HCT116 (cell line): Measurements from ENCODE around the gene YBX2. TPM values are rescaled to one million over a fixed set of nuclear protein-coding genes. Genes with fewer than 3 reads are reported as not detected.

Source experiments
- ATAC-seq: fragments of 200-7000 bp; cut with Tn5 transposase; 2 replicates; pipeline ENCODE4 v1.9.1; 2020; ENCODE audit warnings: mild to moderate bottlenecking, moderate library complexity
- BruUV-seq: library from RNA; stranded (reverse); fragments of 400-500 nt; replicated peaks from 2 replicates; lab custom pipeline; 2021; lab: Mats Ljungman, UMichigan
- CTCF ChIA-PET: fragments of 300-600 bp; sonication (Branson Sonifier 250); formaldehyde crosslinking; loops from one replicate; lab custom pipeline; 2021; ENCODE audit warnings: antibody characterized with exemption; lab: Charles Lee
- POLR2A ChIA-PET: fragments of 300-600, 350-600 bp; sonication (Branson Sonifier 250); formaldehyde crosslinking; loops from one replicate; lab custom pipeline; 2021; ENCODE audit warnings: antibody characterized with exemption; lab: Charles Lee
- RAD21 ChIA-PET, 2 experiments: fragments of 300-600 bp; sonication (Branson Sonifier 250); formaldehyde crosslinking; loops; one replicate each; lab custom pipeline; 2023; ENCODE audit warnings: low total read pairs in 2 of 2; ENCODE audit not compliant: uncharacterized antibody in 2 of 2, unreplicated experiment in 2 of 2, low non-redundant PET in 1 of 2; lab: Charles Lee
- DNase-seq: peaks from one replicate; pipeline ENCODE4 v3.0.0-alpha.2; 2010; ENCODE audit warnings: low read depth, low spot score
- H2AFZ ChIP-seq: fragments of 200-600 bp; shearing (Covaris generic), sonication (generic); 2 replicates; pipeline ENCODE4 v1.6.1; 2017; ENCODE audit warnings: low read depth, mixed run types, mixed read lengths, antibody characterized with exemption, low read length; ENCODE audit not compliant: poor library complexity, severe bottlenecking
- H3K27ac ChIP-seq: 2 replicates; pipeline ENCODE4 v1.5.1; 2012; ENCODE audit warnings: low read depth, low read length
- H3K27me3 ChIP-seq: fragments of 200-600 bp; sonication (generic); 2 replicates; pipeline ENCODE4 v1.6.1; 2016; ENCODE audit warnings: mixed run types, low read length, mixed read lengths; ENCODE audit not compliant: insufficient read depth
- H3K36me3 ChIP-seq, 2 experiments: fragments of 200-500 bp in 1 of 2; fragments of 200-600 bp in 1 of 2; sonication (Bioruptor generic) in 1 of 2; sonication (generic) in 1 of 2; 2 replicates each; pipeline versions ENCODE4 v1.5.1 to v1.6.1; 2014 to 2016; ENCODE audit warnings: low read length in 2 of 2, inconsistent platforms in 1 of 2, mixed read lengths in 1 of 2, mixed run types in 1 of 2; ENCODE audit not compliant: insufficient read depth in 2 of 2, control insufficient read depth in 1 of 2
- H3K4me1 ChIP-seq, 2 experiments: fragments of 200-600 bp in 1 of 2; sonication (generic) in 1 of 2; 2 replicates each; pipeline versions ENCODE4 v1.5.1 to v1.6.1; 2012 to 2017; ENCODE audit warnings: low read length in 2 of 2, inconsistent platforms in 1 of 2, mild to moderate bottlenecking in 1 of 2, mixed read lengths in 1 of 2, mixed run types in 1 of 2, moderate library complexity in 1 of 2; ENCODE audit not compliant: insufficient read depth in 2 of 2, control insufficient read depth in 1 of 2
- H3K4me2 ChIP-seq: fragments of 200-600 bp; sonication (generic); 2 replicates; pipeline ENCODE4 v1.6.1; 2017; ENCODE audit warnings: mixed run types, low read length, mixed read lengths
- H3K4me3 ChIP-seq, 2 experiments: fragments of 200-600 bp in 1 of 2; sonication (generic) in 1 of 2; replicated peaks in 1 of 2; 2 replicates each; pipeline ENCODE4 v1.5.1; 2011 to 2016; ENCODE audit warnings: low read length in 2 of 2, control low read depth in 1 of 2, low read depth in 1 of 2, mild to moderate bottlenecking in 1 of 2, mixed read lengths in 1 of 2, mixed run types in 1 of 2
- H3K79me2 ChIP-seq: fragments of 200-600 bp; sonication (generic); 2 replicates; pipeline ENCODE4 v1.6.1; 2017; ENCODE audit warnings: mild to moderate bottlenecking, mixed run types, low read length, moderate library complexity, mixed read lengths; ENCODE audit not compliant: insufficient read depth
- H3K9ac ChIP-seq: fragments of 200-600 bp; sonication (generic); 2 replicates; pipeline ENCODE4 v1.6.1; 2016; ENCODE audit warnings: low read length, mixed read lengths
- H3K9me2 ChIP-seq: fragments of 200-600 bp; sonication (generic), shearing (Covaris generic); 2 replicates; pipeline ENCODE4 v1.6.1; 2017; ENCODE audit warnings: mixed run types, mild to moderate bottlenecking, moderate library complexity; ENCODE audit not compliant: insufficient read depth
- H3K9me3 ChIP-seq, 2 experiments: fragments of 200-500 bp in 1 of 2; fragments of 200-600 bp in 1 of 2; sonication (Bioruptor generic) in 1 of 2; sonication (generic) in 1 of 2; 2 replicates each; pipeline ENCODE4 v1.6.1; 2014 to 2017; ENCODE audit warnings: low read length in 2 of 2, mixed read lengths in 2 of 2, inconsistent platforms in 1 of 2, low read depth in 1 of 2, mild to moderate bottlenecking in 1 of 2, mixed run types in 1 of 2, moderate library complexity in 1 of 2; ENCODE audit not compliant: control insufficient read depth in 1 of 2, insufficient read depth in 1 of 2
- H4K20me1 ChIP-seq: fragments of 200-600 bp; sonication (generic), shearing (Covaris generic); 2 replicates; pipeline ENCODE4 v1.6.1; 2017; ENCODE audit warnings: mixed run types, mild to moderate bottlenecking, moderate library complexity; ENCODE audit not compliant: insufficient read depth
- ELF1 ChIP-seq: IDR thresholded peaks from 2 replicates; pipeline ENCODE4 v1.6.1; 2012; ENCODE audit warnings: low read depth, borderline replicate concordance
- EZH2phosphoT487 ChIP-seq: fragments of 200-600 bp; IDR thresholded peaks from 2 replicates; pipeline ENCODE4 v1.6.1; 2018; ENCODE audit warnings: antibody characterized with exemption, borderline replicate concordance
- POLR2AphosphoS5 ChIP-seq: IDR thresholded peaks from 2 replicates; pipeline ENCODE4 v1.6.1; 2011; ENCODE audit warnings: mild to moderate bottlenecking, low read depth, low read length, moderate library complexity
- RAD21 ChIP-seq: IDR thresholded peaks from 2 replicates; pipeline ENCODE4 v1.6.1; 2012; ENCODE audit warnings: low read depth, mild to moderate bottlenecking
- intact Hi-C: fragments of 100-400 bp; cut with micrococcal nuclease; formaldehyde crosslinking; loops from 2 replicates; pipeline ENCODE4 v1.10.0; 2022
- total RNA-seq: library from RNA; stranded (reverse); gene quantifications from one replicate; pipeline ENCODE4 v1.2.1, GENCODE V29; 2021; ENCODE audit not compliant: unreplicated experiment
- TF ChIP-seq, protein P1 (sequence below): IDR thresholded peaks from 2 replicates; pipeline ENCODE4 v1.6.1; 2012; ENCODE audit warnings: low read depth
- TF ChIP-seq, protein P2 (sequence below): IDR thresholded peaks from 2 replicates; pipeline ENCODE4 v1.6.1; 2011; ENCODE audit warnings: mild to moderate bottlenecking, low read length, moderate library complexity; ENCODE audit not compliant: insufficient replicate concordance; ENCODE audit errors: extremely low read depth
- TF ChIP-seq, protein P3 (sequence below), 3 experiments: fragments of 200-600 bp in 1 of 3; sonication (generic) in 1 of 3; IDR thresholded peaks in 2 of 3; conservative IDR thresholded peaks in 1 of 3; 2 replicates each; pipeline ENCODE4 v1.5.1; 2012 to 2017; ENCODE audit warnings: low read depth in 2 of 3, low read length in 2 of 3, antibody characterized with exemption in 1 of 3, borderline replicate concordance in 1 of 3, control low read depth in 1 of 3, mild to moderate bottlenecking in 1 of 3, mixed read lengths in 1 of 3, mixed run types in 1 of 3, moderate library complexity in 1 of 3; ENCODE audit not compliant: insufficient read depth in 1 of 3

The YBX2 gene
- total RNA-seq, 1 experiment from 2014 or later = 2.3 TPM

DNA sequence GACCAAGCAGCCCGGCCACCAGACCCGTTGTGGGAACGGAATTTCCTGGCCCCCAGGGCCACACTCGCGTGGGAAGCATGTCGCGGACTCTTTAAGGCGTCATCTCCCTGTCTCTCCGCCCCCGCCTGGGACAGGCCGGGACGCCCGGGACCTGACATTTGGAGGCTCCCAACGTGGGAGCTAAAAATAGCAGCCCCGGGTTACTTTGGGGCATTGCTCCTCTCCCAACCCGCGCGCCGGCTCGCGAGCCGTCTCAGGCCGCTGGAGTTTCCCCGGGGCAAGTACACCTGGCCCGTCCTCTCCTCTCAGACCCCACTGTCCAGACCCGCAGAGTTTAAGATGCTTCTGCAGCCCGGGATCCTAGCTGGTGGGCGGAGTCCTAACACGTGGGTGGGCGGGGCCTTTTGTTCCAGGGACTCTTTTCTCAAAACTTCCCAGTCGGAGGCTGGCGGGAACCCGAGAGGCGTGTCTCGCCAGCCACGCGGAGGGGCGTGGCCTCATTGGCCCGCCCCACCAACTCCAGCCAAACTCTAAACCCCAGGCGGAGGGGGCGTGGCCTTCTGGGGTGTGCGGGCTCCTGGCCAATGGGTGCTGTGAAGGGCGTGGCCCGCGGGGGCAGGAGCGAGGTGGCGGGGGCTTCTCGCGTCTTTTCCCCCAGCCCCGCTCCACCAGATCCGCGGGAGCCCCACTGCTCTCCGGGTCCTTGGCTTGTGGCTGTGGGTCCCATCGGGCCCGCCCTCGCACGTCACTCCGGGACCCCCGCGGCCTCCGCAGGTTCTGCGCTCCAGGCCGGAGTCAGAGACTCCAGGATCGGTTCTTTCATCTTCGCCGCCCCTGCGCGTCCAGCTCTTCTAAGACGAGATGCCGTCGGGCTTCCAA is 13.1 kb downstream of the YBX2 start, which contains the start of gene SLC2A4 (continued):
- TF ChIP-seq, protein P1, sequence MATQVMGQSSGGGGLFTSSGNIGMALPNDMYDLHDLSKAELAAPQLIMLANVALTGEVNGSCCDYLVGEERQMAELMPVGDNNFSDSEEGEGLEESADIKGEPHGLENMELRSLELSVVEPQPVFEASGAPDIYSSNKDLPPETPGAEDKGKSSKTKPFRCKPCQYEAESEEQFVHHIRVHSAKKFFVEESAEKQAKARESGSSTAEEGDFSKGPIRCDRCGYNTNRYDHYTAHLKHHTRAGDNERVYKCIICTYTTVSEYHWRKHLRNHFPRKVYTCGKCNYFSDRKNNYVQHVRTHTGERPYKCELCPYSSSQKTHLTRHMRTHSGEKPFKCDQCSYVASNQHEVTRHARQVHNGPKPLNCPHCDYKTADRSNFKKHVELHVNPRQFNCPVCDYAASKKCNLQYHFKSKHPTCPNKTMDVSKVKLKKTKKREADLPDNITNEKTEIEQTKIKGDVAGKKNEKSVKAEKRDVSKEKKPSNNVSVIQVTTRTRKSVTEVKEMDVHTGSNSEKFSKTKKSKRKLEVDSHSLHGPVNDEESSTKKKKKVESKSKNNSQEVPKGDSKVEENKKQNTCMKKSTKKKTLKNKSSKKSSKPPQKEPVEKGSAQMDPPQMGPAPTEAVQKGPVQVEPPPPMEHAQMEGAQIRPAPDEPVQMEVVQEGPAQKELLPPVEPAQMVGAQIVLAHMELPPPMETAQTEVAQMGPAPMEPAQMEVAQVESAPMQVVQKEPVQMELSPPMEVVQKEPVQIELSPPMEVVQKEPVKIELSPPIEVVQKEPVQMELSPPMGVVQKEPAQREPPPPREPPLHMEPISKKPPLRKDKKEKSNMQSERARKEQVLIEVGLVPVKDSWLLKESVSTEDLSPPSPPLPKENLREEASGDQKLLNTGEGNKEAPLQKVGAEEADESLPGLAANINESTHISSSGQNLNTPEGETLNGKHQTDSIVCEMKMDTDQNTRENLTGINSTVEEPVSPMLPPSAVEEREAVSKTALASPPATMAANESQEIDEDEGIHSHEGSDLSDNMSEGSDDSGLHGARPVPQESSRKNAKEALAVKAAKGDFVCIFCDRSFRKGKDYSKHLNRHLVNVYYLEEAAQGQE = no peak
- TF ChIP-seq EZH2phosphoT487 = no peak
- TF ChIP-seq, all 23 proteins: peak for 5

DNA sequence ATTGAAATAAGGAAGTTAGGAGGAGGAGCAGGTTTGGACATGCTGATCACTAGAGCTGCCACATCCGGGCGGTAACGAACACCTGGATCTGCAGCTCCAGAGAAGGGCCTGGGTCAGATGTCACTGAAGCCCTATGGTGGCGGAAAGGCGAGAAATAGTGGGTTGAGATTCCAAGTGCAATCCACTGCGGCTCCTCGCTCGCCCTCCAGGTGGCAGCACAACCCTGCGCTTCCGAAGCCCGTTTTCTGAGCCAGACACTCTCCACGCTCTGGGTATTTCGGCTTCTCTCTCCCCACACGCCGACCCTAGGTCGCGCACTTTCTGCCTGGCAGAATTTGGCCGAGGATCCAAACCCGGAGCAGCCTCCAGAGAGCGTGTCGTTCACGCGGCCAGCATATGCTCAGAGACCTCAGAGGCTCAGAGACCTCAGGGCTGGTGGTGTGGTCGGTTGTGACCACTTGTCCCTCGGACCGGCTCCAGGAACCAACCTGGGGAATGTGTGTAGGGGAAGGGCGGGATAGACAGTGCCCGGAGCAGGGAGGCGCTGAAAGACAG is 13.8 kb downstream of the YBX2 start:
- intact Hi-C loops = loop anchor here (1.0 to 2.0 kb wide), 3 partner anchors 16 to 66 kb away; partner anchors contain the start of gene CLDN7
- peak overlapping the region; percentile 50 for H2AFZ ChIP-seq
- H3K4me1 ChIP-seq = peaks cover 13 to 34% of the 10 kb centered on the region in 2 experiments
- ATAC-seq = peak; percentile 73
- ChIA-PET CTCF (interaction anchor here (0.6 to 2.0 kb wide), 12 partner anchors 11 to 280 kb away, joined by 3 to 38 read pairs (median 4); partner anchors contain the start of gene NEURL4), POLR2A (interaction anchor here (0.7 to 1.8 kb wide), 9 partner anchors 16 to 298 kb away, joined by 3 to 8 read pairs (median 4); partner anchors contain the start of genes CD68, NEURL4 and TMEM102), RAD21 (interaction anchor here (1.2 to 1.5 kb wide), 3 partner anchors 16 to 156 kb away, joined by 3 to 17 read pairs (median 14); no protein-coding TSS in a partner anchor)
- peak overlapping the region; percentile 93 for H3K9ac ChIP-seq
- no peaks in the 10 kb centered on the region for H3K79me2 ChIP-seq
- no TSS peak for BruUV-seq
- peak overlapping the region; percentile 98 for H3K4me2 ChIP-seq
- no peaks in the 10 kb centered on the region for H3K27me3 ChIP-seq
- H4K20me1 ChIP-seq = no peaks in the 10 kb centered on the region
- DNase-seq = peak; percentile 70
- no peaks in the 10 kb centered on the region for H3K36me3 ChIP-seq
- H3K4me3 ChIP-seq = peak overlapping the region; percentile 45 to 65
- peak overlapping the region; percentile 73 for H3K27ac ChIP-seq
- H3K9me2 ChIP-seq = no peaks in the 10 kb centered on the region
- no peaks in the 10 kb centered on the region for H3K9me3 ChIP-seq
- TF ChIP-seq, protein P2, sequence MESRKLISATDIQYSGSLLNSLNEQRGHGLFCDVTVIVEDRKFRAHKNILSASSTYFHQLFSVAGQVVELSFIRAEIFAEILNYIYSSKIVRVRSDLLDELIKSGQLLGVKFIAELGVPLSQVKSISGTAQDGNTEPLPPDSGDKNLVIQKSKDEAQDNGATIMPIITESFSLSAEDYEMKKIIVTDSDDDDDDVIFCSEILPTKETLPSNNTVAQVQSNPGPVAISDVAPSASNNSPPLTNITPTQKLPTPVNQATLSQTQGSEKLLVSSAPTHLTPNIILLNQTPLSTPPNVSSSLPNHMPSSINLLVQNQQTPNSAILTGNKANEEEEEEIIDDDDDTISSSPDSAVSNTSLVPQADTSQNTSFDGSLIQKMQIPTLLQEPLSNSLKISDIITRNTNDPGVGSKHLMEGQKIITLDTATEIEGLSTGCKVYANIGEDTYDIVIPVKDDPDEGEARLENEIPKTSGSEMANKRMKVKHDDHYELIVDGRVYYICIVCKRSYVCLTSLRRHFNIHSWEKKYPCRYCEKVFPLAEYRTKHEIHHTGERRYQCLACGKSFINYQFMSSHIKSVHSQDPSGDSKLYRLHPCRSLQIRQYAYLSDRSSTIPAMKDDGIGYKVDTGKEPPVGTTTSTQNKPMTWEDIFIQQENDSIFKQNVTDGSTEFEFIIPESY = no peak
- TF ChIP-seq ELF1 (no peak), POLR2AphosphoS5 (peak; percentile 40; the same call in 1 of the 2 replicates), RAD21 (peak; percentile 98)
- TF ChIP-seq, protein P1 = no peak
- TF ChIP-seq, protein P3, sequence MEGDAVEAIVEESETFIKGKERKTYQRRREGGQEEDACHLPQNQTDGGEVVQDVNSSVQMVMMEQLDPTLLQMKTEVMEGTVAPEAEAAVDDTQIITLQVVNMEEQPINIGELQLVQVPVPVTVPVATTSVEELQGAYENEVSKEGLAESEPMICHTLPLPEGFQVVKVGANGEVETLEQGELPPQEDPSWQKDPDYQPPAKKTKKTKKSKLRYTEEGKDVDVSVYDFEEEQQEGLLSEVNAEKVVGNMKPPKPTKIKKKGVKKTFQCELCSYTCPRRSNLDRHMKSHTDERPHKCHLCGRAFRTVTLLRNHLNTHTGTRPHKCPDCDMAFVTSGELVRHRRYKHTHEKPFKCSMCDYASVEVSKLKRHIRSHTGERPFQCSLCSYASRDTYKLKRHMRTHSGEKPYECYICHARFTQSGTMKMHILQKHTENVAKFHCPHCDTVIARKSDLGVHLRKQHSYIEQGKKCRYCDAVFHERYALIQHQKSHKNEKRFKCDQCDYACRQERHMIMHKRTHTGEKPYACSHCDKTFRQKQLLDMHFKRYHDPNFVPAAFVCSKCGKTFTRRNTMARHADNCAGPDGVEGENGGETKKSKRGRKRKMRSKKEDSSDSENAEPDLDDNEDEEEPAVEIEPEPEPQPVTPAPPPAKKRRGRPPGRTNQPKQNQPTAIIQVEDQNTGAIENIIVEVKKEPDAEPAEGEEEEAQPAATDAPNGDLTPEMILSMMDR (IDR thresholded peaks at IDR 0.05 in 2 of 3, conservative IDR thresholded peaks at IDR 0.05 in 1 of 3; ENCODE audit: borderline replicate concordance in 1 of 3, insufficient read depth in 1 of 3, low read depth in 2 of 3, low read length in 2 of 3) = peak; percentile 91 to 97 (median 95)
